ENCODE data around the gene BTBD16.

Gene BTBD16

GRCh38 chr10:122271076-122271475 is at the start of gene BTBD16:
TSS of gene BTBD16 (plus strand) at chr10:122271296. CDS start at chr10:122275082, 3,786 bp downstream.
- ChIA-PET POLR2A (no interaction called here), CTCF (interaction anchor here (2.1 kb wide), 1 partner anchor 8 kb away, joined by 9 read pairs; no protein-coding TSS in a partner anchor)
- DNase-seq (ENCODE audit: extremely low spot score), result no peak
- TF ChIP-seq CTBP1 (IDR thresholded peaks at IDR 0.05; ENCODE audit: borderline replicate concordance) (no peak), TARDBP (IDR thresholded peaks at IDR 0.05) (no peak), ZNF384 (IDR thresholded peaks at IDR 0.05) (no peak), ARNT (IDR thresholded peaks at IDR 0.05) (no peak), HDGF (IDR thresholded peaks at IDR 0.05; ENCODE audit: borderline replicate concordance) (no peak), SUZ12 (IDR thresholded peaks at IDR 0.05) (no peak), FOXA1 (IDR thresholded peaks at IDR 0.05) (no peak), ELF4 (IDR thresholded peaks at IDR 0.05) (no peak), BHLHE40 (IDR thresholded peaks at IDR 0.05; ENCODE audit: borderline replicate concordance) (no peak), L3MBTL2 (conservative IDR thresholded peaks at IDR 0.05) (no peak), SP1 (IDR thresholded peaks at IDR 0.05) (no peak), FOXM1 (IDR thresholded peaks at IDR 0.05; ENCODE audit: borderline replicate concordance) (no peak), NFRKB (IDR thresholded peaks at IDR 0.05) (no peak)

- no peak for TF ChIP-seq ELF4 (IDR thresholded peaks at IDR 0.05)
- TF ChIP-seq SP1 (IDR thresholded peaks at IDR 0.05), result no peak
- no peak for TF ChIP-seq FOXA1 (IDR thresholded peaks at IDR 0.05)
- TF ChIP-seq ARNT (IDR thresholded peaks at IDR 0.05), result no peak
- no peak for TF ChIP-seq HDGF (IDR thresholded peaks at IDR 0.05; ENCODE audit: borderline replicate concordance)
- no peak for TF ChIP-seq NFRKB (IDR thresholded peaks at IDR 0.05)
- no peak for TF ChIP-seq SUZ12 (IDR thresholded peaks at IDR 0.05)
- TF ChIP-seq L3MBTL2 (conservative IDR thresholded peaks at IDR 0.05), result no peak
- no peak for TF ChIP-seq LEF1 (IDR thresholded peaks at IDR 0.05; ENCODE audit: borderline replicate concordance)
- no peak for TF ChIP-seq FOXK2 (IDR thresholded peaks at IDR 0.05)
- no peak for TF ChIP-seq FOXM1 (IDR thresholded peaks at IDR 0.05; ENCODE audit: borderline replicate concordance)
- ChIA-PET POLR2A (no interaction called here), CTCF (no interaction called here)
- DNase-seq (ENCODE audit: extremely low spot score), result no peak
Measured at GRCh38 chr10:122221958-122222357, 49.1 kb upstream of the BTBD16 start.

- TF ChIP-seq FOXA1 (IDR thresholded peaks at IDR 0.05), result no peak
- no peak for TF ChIP-seq HDGF (IDR thresholded peaks at IDR 0.05; ENCODE audit: borderline replicate concordance)
- CTCF ChIA-PET, result interaction anchor here (0.7 kb wide), 1 partner anchor 1236 kb away, joined by 4 read pairs; no protein-coding TSS in a partner anchor
- DNase-seq (ENCODE audit: extremely low spot score), result no peak
- POLR2A ChIA-PET, result no interaction called here
Measured at GRCh38 chr10:122222638-122223037, 48.5 kb upstream of the BTBD16 start.

GRCh38 chr10:122224159-122224558 is 46.9 kb upstream of the BTBD16 start:
- no peak for TF ChIP-seq FOXK2 (IDR thresholded peaks at IDR 0.05)
- TF ChIP-seq ZNF384 (IDR thresholded peaks at IDR 0.05), result no peak
- no peak for TF ChIP-seq NFRKB (IDR thresholded peaks at IDR 0.05)
- TF ChIP-seq SP1 (IDR thresholded peaks at IDR 0.05), result no peak
- TF ChIP-seq SUZ12 (IDR thresholded peaks at IDR 0.05), result no peak
- no peak for TF ChIP-seq LEF1 (IDR thresholded peaks at IDR 0.05; ENCODE audit: borderline replicate concordance)
- no peak for TF ChIP-seq ELF4 (IDR thresholded peaks at IDR 0.05)
- no peak for TF ChIP-seq L3MBTL2 (conservative IDR thresholded peaks at IDR 0.05)
- no peak for TF ChIP-seq FOXA1 (IDR thresholded peaks at IDR 0.05)
- no peak for TF ChIP-seq CTBP1 (IDR thresholded peaks at IDR 0.05; ENCODE audit: borderline replicate concordance)
- no peak for TF ChIP-seq FOXM1 (IDR thresholded peaks at IDR 0.05; ENCODE audit: borderline replicate concordance)
- no peak for TF ChIP-seq HDGF (IDR thresholded peaks at IDR 0.05; ENCODE audit: borderline replicate concordance)
- no peak for TF ChIP-seq TARDBP (IDR thresholded peaks at IDR 0.05)
- TF ChIP-seq BHLHE40 (IDR thresholded peaks at IDR 0.05; ENCODE audit: borderline replicate concordance), result no peak
- DNase-seq (ENCODE audit: extremely low spot score), result no peak
- ChIA-PET POLR2A (interaction anchor here (0.8 kb wide), 1 partner anchor 61 kb away, joined by 3 read pairs; no protein-coding TSS in a partner anchor), CTCF (no interaction called here)

- TF ChIP-seq SP1 (IDR thresholded peaks at IDR 0.05) (no peak), SUZ12 (IDR thresholded peaks at IDR 0.05) (no peak), FOXK2 (IDR thresholded peaks at IDR 0.05) (no peak), CTBP1 (IDR thresholded peaks at IDR 0.05; ENCODE audit: borderline replicate concordance) (no peak), BHLHE40 (IDR thresholded peaks at IDR 0.05; ENCODE audit: borderline replicate concordance) (no peak), L3MBTL2 (conservative IDR thresholded peaks at IDR 0.05) (no peak), ELF4 (IDR thresholded peaks at IDR 0.05) (no peak), HDGF (IDR thresholded peaks at IDR 0.05; ENCODE audit: borderline replicate concordance) (no peak), FOXM1 (IDR thresholded peaks at IDR 0.05; ENCODE audit: borderline replicate concordance) (no peak), FOXA1 (IDR thresholded peaks at IDR 0.05) (no peak), TARDBP (IDR thresholded peaks at IDR 0.05) (no peak)
- CTCF ChIA-PET, result no interaction called here
- no peak for DNase-seq (ENCODE audit: extremely low spot score)
- POLR2A ChIA-PET, result no interaction called here
Measured at GRCh38 chr10:122225330-122225729, 45.8 kb upstream of the BTBD16 start.

GRCh38 chr10:122227754-122228153 is 43.3 kb upstream of the BTBD16 start:
- ChIA-PET CTCF (no interaction called here), POLR2A (no interaction called here)
- TF ChIP-seq ELF4 (IDR thresholded peaks at IDR 0.05) (no peak), BHLHE40 (IDR thresholded peaks at IDR 0.05; ENCODE audit: borderline replicate concordance) (no peak), TARDBP (IDR thresholded peaks at IDR 0.05) (no peak), ARNT (IDR thresholded peaks at IDR 0.05) (no peak), FOXM1 (IDR thresholded peaks at IDR 0.05; ENCODE audit: borderline replicate concordance) (no peak), ZNF384 (IDR thresholded peaks at IDR 0.05) (no peak)
- DNase-seq (ENCODE audit: extremely low spot score), result no peak

GRCh38 chr10:122229666-122230065 is 41.4 kb upstream of the BTBD16 start:
- DNase-seq (ENCODE audit: extremely low spot score), result no peak
- TF ChIP-seq SP1 (IDR thresholded peaks at IDR 0.05), result no peak
- no peak for TF ChIP-seq FOXK2 (IDR thresholded peaks at IDR 0.05)
- no peak for TF ChIP-seq NFRKB (IDR thresholded peaks at IDR 0.05)
- ChIA-PET CTCF (interaction anchor here (0.6 kb wide), 1 partner anchor 241 kb away, joined by 3 read pairs; no protein-coding TSS in a partner anchor), POLR2A (no interaction called here)

- no peak for DNase-seq (ENCODE audit: extremely low spot score)
- ChIA-PET POLR2A (no interaction called here), CTCF (no interaction called here)
- TF ChIP-seq ZNF384 (IDR thresholded peaks at IDR 0.05) (no peak), SP1 (IDR thresholded peaks at IDR 0.05) (no peak), TARDBP (IDR thresholded peaks at IDR 0.05) (no peak)
Measured at GRCh38 chr10:122230222-122230621, 40.9 kb upstream of the BTBD16 start.

GRCh38 chr10:122232769-122233168 is 38.3 kb upstream of the BTBD16 start:
- ChIA-PET POLR2A (no interaction called here), CTCF (no interaction called here)
- no peak for DNase-seq (ENCODE audit: extremely low spot score)
- no peak for TF ChIP-seq TARDBP (IDR thresholded peaks at IDR 0.05)
- no peak for TF ChIP-seq LEF1 (IDR thresholded peaks at IDR 0.05; ENCODE audit: borderline replicate concordance)
- TF ChIP-seq FOXM1 (IDR thresholded peaks at IDR 0.05; ENCODE audit: borderline replicate concordance), result no peak
- no peak for TF ChIP-seq FOXK2 (IDR thresholded peaks at IDR 0.05)
- no peak for TF ChIP-seq ARNT (IDR thresholded peaks at IDR 0.05)
- no peak for TF ChIP-seq ZNF384 (IDR thresholded peaks at IDR 0.05)
- TF ChIP-seq CTBP1 (IDR thresholded peaks at IDR 0.05; ENCODE audit: borderline replicate concordance), result no peak
- no peak for TF ChIP-seq L3MBTL2 (conservative IDR thresholded peaks at IDR 0.05)
- no peak for TF ChIP-seq NFRKB (IDR thresholded peaks at IDR 0.05)
- no peak for TF ChIP-seq SUZ12 (IDR thresholded peaks at IDR 0.05)

Data from HEK293T (cell line).